NCI-H1694 treated with DMSO at 0.1 percent for 48 hours (cell line): ENCODE results near the gene CYFIP2.
"Not testable (repeated sequence)": the region's sequence is repeated elsewhere in the genome, so short reads cannot be mapped to it uniquely, and the experiment has no call there.

Experiments
- DNase-seq: peaks from one replicate; lab custom pipeline; 2025; lab: John Stamatoyannopoulos, UW

CYFIP2 gene

DNA sequence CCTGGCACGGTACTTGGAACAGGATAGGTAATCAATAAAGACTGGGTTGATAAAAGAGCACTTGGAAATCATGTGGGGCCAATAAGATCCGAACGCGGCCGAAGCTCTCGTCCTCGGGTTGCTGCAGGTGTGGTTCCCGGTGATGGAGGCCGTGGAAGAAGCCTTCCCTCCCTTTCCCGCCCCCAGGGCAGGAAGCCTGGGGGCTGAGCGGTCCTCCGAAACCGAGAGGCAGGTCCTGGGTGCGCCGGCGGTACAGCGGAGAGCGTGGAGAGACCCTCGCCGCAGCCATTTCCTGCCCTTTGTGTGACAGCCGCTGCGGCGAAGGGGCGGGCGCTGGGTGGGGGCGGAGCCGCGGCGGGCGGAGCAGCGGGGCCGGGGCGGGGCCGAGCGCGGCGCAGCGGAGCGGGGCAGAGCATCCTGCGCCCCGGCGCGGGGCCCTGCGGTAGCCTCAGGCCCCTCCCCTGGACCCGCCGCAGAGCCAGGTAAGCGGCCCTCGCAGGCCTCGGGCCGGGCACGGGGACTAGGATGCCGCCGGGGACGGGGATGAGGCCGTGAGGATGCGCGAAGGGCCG is at the start of gene CYFIP2:
Gene CYFIP2, plus strand, starts transcription at position 410 of the 572 bp plus-strand sequence. CDS start 19,239 bp downstream, outside the sequence.
- peak; percentile 29 for DNase-seq

DNA sequence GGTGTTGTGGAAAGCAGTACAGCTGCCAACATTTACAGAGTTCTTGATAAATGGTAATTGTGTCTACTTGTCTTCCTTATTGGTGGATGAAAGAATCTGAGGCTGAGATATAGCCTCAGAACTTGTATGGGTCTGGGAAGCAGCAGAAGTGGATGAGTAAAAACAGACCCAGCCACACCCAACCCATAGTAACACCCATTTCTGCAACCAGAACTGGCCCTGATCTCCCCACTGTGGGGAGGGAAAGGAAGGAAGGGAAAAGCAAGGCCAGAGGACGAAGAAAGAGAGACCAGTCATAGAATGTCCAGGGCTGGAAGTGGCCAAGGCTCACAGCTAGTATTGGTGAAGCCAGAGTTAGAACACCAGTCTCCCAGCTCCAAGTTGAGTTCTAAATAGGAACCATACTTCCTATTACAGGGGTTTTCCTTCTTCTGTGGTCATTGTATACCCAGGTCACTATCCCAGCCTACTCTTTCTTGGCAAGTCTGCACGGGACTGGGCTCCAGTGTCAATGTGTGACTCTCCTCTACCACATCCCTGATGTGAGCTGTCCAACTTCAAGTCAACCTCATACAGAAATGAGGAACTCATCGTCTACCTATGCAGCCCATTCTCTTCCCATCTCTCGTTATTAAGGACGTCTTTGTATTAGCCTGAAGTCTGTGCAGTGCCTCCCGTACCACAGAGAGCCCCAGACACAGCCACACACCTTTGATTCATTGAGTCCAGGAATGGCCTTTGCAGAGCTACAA is 49.4 kb upstream of the CYFIP2 start:
- no peak for DNase-seq

DNA sequence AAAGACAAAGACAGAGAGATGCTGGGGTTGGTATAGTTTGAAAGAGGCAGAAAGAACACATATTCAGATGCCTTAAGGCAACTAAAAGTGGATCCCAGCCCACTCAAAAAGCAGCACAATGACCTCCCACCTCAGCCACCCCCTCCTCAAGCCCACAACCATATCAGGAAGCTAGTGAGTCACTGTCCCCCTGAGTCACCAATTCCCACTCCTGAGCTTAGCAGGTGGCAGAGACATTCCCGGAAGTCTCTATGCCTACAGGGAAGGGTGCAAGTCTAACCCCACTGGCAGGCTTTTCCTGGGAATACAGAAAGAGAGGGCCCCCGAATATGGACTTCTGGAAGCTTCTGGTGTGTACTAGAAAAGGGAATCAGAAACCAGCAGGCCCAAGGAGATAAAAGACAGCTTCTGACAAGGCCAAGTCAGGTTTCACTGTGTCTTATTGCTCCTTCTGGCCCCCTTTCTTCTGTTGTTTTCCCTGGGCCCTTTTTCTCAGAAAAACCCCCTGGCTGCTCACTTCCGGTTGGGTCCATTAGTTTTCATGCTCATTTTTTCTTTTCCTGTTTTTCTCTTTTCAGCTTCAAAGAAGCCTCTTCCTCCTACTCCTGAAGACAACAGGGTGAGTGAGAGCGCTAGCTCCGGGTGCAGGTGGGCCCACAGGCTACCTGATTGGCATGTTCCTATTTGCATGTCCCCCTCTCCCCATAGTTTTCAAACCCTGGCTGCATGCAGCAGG is 48.5 kb upstream of the CYFIP2 start:
- no peak for DNase-seq

DNA sequence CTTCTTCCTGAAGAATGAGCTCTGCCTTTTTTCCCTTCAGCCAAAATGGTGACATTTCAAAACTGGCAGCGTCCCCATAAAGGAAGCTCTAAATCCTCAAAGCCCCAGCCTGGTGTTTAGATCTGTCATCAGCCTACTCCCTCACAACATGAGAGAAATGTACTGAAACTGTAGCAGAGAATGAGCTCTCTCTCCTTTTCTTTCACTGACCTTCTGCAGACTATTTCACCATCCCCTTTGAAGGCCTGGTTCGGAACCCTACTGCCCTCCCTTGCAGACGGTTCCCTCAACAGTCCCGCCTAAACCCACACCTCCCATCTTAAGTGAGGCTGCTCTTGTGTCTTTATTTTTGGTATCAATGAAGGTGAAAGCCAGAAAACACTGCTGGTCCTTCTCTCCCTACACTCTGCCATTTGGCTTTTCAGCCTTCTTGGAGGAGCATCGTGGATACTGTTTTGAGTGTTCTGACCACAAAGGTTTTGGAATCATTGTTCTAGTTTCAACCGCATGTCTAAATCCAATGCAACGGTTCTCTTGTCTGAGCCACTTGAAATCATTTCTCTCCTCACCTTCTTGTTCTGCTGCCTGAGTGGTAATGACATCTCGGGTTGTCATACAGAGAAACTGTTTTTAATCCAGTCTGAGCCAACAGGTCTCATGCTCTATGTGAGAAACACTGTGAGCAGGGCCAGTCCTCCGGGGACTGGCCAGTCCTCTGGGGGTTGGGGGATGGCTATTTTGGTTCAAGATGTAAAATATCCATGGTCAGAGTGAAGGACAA is 46.2 kb upstream of the CYFIP2 start:
- DNase-seq, result no peak

DNA sequence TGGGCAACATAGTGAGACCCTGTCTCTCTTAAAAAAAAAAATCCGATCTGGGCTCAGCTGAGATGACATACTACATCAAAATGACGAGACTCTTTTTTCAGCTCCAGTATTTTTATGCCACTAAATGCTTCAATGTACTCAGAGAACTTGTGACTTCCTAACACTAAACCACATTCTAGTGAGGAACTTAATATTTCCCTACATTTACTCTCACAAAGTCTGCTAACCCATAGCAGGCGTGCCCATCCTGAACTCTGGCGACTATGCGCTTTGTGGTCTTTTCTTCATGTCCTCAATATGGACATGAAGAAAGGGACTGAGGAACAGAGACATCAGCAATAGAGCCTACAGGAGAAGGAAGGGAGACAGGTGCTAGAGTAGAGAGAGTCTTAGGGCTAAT is 44.0 kb upstream of the CYFIP2 start:
- no peak for DNase-seq

DNA sequence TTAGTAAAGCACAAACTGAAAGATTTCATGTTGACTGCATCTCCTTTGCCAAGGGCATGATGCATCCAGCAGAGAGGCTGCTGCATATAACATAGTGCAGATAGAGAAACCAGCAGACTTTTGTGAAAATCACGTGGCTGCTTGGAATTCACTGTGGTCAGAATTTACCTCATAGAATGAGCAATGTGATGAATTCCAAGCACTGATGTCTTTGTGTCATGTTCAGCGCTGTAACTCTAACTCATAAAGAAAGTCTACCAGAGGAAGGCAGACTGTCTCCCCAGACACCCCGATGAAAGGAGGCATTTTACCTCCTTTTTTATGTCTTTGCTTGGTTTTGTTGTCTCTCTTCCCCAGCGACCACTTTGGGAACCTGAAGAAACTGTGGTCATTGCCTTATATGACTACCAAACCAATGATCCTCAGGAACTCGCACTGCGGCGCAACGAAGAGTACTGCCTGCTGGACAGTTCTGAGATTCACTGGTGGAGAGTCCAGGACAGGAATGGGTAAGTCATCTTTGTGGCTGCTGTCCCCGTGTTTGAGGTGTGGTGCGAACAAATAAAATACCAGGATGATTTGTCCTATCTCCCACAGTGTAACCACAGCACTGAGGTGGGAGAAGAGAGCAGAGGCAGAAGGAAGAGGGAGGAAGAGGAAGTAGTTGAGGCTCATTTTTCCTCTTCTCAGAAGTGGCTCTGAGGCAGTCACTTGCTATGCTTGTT is 43.3 kb upstream of the CYFIP2 start:
- no peak for DNase-seq

DNA sequence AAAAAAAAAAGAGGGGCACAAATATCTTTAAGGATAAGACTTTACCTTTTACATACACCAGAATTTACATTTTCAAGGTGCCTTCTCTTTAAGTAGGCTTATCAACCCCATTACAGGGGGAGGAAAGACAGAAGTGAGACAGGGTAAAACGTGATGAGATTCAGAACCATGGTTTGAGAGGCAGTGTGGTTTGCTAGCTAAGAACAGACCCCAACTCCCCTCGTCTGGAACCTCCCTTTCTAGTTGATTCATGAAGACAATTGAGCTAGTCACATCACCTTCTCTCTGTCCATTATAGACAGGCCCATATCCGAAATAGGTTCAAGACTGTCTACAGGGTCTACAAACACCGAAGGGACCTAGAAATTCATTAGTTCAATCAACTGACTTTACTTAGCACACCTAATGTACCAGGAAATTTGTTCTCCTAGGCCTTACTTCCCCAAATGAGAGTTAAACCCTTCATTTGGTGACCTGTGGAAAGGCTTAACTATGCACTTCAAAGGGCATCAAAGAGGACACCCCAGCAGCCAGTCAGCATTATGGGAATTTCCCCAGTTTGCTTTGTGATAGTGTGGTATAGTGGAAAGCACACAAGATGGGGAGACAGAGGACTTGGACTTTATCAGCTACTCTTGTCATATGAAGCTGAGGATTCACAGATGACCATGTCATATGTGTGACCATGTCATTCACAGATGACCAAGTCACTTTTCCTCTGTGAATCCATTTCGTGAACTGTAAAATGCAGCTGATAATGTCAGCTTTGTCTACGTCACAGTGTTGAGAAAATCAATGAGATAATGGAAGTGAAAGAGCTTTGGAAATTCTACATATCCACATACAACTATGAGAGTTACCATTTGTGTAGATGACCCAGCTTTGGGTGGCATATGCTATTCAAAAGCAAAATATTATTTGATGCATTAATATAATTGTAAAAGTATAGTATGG is 40.2 kb upstream of the CYFIP2 start:
- DNase-seq, result no peak

DNA sequence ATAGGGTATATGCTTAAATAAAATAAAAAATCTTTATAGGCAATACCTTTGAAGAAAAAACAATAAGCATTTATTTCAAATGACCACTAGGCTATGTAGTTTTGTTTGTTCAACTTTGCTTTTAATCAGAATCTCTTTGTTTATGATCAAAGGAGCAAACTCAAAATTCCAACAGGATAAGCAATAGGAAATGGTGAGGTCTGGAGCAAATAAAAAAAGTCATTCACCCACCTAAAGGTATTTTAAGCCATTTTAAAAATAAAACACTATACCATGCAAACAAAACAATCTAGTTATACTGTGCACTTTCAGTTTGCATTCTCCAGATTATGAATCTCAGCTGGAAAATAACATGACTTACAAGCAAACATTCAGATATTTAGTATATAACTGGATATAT is 35.3 kb upstream of the CYFIP2 start:
- no peak for DNase-seq

DNA sequence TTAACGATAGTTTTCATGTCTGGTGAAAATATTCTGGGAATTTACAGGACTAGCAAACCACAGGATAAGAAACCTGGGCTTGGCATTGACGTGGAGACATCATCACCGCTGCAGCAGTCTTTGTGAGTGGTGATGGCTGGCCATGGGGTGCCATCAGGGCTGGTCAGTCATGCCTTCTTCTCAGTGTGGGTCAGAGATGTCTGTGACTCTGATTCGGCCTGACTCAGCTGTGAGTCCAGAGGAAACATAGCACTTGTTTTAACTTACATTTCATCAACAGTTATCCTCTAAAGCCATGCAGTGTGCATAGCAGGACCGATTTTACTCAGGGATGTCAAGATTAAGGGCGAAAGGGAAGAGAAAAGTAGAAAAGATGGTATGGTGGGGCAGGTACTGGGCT is 33.2 kb upstream of the CYFIP2 start:
- no peak for DNase-seq

DNA sequence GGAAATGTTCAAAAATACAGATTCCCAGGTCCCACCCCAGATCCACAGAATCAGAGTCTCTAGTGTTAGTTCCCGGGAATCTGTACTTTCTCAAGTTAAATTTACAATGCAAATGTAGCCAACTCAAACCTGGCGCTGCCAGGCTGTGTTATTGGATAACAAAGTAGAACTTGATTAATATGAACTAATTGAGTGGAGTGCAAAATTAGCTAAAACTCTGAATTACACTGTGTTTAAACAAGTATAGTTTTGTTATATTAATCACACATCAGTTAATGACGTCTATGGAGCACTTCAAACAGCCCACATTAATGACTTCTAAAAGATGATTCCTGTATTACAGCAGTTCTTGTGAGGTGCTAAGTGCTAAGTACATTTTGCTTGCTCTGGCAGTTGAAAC is 32.4 kb upstream of the CYFIP2 start:
- DNase-seq, result no peak

DNA sequence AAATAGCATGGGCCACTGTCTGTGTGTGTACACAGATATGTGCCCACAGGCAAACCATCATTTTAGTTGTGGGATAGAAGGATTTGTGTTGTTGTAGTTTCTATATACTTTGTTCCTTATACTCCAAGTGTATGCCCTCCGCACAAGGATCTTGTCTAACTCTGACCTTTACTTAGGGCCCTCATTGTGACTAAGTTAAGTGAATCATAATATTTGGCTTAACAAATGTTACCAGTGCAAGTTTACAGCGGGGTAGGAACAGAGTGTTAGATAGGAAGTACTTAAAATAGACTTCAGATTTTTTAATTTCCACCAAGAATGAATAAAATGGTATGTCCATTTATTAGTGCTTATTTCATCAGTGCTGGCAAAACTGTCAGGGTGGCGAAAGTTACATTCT is 29.5 kb upstream of the CYFIP2 start:
- no peak for DNase-seq

DNA sequence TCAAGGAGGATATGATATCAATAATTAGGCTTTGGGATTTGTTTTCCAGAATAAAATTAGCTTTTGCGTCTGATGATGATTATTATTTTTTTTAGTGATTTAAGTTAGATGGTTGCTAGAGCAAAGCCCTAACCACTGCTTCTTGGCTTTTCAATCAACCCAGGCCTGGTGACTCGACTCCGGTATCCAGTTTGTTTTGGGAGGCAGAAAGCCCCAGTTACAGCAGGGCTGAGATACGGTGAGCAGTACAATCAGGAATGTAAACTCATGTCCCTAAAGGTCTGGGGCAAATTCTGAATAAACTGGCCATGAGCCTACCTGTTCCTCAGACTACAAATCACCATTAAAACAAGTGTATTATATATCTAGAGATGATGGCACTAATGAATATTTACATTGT is 24.4 kb upstream of the CYFIP2 start:
- DNase-seq, result no peak

DNA sequence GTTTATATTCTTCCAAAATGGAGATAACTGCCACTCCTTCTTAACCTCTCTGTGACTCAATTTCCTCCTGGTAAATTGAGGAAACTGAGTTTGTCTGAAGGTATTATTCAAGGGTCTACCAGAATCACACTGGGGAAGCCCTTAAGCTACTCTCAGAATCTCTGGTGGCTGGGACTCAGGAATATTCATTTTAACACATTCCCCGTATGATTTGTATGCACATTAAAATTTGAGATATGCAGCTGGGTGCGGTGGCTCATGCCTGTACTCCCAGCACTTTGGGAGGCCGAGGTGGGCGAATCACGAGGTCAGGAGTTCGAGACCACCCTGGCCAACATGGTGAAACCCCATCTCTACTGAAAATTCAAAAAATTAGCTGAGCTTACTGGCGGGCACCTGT is 21.2 kb upstream of the CYFIP2 start:
- not testable (repeated sequence) for DNase-seq

DNA sequence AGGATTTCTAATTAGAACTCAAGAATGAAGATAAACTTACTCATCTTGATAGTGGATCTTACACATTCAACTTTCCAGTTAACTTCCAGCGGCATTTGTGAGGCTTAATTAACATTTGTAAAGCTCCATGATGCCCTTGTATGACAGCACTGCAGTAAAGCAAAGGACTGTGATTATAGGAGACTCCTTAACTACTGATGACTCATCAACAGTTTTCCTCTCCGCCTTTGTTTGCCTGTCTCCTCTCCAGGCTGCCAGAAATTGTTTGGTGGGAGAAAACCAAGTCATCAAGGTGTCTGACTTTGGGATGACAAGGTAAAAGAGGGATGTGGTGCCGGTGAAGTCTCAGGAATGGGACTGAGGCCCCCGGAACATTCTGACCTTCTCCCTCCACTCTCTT is 20.4 kb upstream of the CYFIP2 start:
- DNase-seq, result no peak

DNA sequence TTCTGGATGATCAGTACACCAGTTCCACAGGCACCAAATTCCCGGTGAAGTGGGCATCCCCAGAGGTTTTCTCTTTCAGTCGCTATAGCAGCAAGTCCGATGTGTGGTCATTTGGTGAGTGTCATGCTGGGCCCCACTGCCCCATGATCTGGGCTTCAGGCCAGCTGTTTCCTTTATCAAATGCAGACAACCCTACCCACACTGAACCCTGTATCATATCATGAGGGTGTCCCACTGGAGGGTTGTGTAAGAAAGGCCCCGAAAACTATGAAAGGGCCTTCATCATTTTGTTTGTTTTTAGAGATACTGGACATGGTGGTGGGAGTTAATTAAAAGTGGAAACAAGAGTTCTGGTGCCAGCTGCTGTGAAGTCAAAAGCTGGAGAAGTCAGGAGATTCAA is 20.0 kb upstream of the CYFIP2 start:
- no peak for DNase-seq

DNA sequence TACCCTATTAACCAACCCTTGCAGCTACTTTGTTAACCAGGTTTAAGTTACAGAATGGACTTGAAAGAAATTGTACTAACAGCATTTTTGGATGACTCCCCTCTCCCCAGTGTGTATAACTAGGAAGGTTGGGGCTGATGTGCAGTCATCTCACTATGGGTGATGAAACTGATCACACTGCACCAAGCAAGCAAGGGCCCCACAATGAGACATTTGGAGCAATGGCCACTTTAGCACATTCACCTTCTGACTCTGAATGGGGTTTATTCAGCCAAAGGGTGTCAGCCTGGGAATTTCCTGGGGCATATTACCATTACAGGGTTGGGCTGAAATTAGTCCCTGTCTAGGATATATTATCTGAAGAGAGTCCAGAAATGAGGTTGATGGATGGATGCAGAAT is 18.7 kb upstream of the CYFIP2 start:
- no peak for DNase-seq

DNA sequence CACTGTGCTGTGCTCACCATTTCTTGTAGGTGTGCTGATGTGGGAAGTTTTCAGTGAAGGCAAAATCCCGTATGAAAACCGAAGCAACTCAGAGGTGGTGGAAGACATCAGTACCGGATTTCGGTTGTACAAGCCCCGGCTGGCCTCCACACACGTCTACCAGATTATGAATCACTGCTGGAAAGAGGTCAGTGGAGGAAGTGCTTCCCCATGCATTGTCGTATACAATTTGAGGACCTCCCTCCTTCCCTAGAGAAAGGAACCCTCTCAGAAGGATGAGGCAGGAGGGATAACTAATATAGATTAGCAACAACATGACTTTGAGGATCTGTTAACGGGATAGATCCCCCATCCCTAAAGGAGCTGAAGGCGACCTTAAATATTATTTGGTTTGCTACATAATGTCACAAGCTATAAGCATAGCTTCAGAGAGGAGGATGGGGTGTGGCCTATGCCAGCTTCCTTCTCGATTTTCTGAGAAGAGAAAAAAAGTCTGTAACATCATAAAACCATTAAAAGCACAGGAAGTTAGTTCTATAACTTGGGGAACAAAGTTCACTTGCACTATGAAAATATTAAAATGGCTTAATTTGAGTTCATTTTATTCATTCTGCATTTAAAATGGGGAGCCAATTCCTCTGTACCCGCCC is 17.0 kb upstream of the CYFIP2 start:
- no peak for DNase-seq

DNA sequence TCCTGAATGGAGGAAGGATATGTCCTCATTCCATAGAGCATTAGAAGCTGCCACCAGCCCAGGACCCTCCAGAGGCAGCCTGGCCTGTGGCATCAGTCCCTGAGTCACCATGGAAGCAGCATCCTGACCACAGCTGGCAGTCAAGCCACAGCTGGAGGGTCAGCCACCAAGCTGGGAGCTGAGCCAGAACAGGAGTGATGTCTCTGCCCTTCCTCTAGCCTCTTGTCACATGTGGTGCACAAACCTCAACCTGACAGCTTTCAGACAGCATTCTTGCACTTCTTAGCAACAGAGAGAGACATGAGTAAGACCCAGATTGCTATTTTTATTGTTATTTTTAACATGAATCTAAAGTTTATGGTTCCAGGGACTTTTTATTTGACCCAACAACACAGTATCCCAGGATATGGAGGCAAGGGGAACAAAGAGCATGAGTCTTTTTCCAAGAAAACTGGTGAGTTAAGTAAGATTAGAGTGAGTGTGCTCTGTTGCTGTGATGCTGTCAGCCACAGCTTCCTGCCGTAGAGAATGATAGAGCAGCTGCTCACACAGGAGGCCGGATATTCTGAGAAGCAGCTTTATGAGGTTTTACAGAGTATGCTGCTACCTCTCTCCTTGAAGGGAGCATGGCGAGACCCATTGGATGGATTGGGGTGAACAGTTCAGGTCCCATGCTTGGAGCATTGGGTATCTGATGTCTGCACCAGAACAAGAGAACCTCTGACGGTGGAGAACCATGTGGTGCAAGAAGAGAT is 13.0 kb upstream of the CYFIP2 start:
- DNase-seq, result no peak

DNA sequence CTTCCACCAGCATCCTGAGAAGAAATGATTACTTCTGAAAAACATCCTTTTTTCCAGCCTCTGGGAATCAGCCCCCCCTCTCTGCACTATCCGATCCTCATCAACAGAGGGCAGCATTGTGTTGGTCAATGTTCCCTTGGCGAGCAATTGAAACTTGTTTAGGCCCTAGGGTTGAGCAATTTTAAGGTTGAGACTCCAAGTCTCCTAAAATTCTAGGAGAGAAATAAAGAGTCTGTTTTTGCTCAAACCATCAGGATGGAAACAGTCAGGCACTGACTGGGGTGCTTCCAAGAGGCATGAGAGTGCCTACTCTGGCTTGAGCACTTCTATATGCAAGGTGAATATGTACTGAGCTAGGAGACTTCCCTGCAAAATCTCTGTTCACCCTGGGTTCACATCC is 12.4 kb upstream of the CYFIP2 start:
- DNase-seq, result peak; percentile 22
